NCI-H2081 (cell line): ENCODE results near the gene ZDHHC14.
"Not testable (repeated sequence)": the region's sequence is repeated elsewhere in the genome, so short reads cannot be mapped to it uniquely, and the experiment has no call there.

Experiments
- DNase-seq, 2 experiments: peaks; one replicate each; lab custom pipeline; 2025; lab: John Stamatoyannopoulos, UW

The ZDHHC14 gene

GRCh38 chr6:157445277-157446009 is 64.5 kb downstream of the ZDHHC14 start:
- no peak for DNase-seq

GRCh38 chr6:157447735-157448134 is 66.7 kb downstream of the ZDHHC14 start:
- DNase-seq = no peak

GRCh38 chr6:157449610-157450009 is 68.6 kb downstream of the ZDHHC14 start:
- DNase-seq = no peak

GRCh38 chr6:157450931-157451742 is 70.1 kb downstream of the ZDHHC14 start:
- DNase-seq = no peak

- no peak for DNase-seq
Observed at GRCh38 chr6:157452096-157452495, 71.1 kb downstream of the ZDHHC14 start.

- no peak for DNase-seq
Observed at GRCh38 chr6:157453131-157453530, 72.1 kb downstream of the ZDHHC14 start.

- DNase-seq = no peak
Observed at GRCh38 chr6:157453978-157454377, 73.0 kb downstream of the ZDHHC14 start.

GRCh38 chr6:157454762-157455714 is 74.0 kb downstream of the ZDHHC14 start:
- no peak for DNase-seq

GRCh38 chr6:157455731-157456523 is 74.9 kb downstream of the ZDHHC14 start:
- DNase-seq = no peak

- DNase-seq = no peak
Observed at GRCh38 chr6:157456524-157456829, 75.5 kb downstream of the ZDHHC14 start.

- DNase-seq = no peak
Observed at GRCh38 chr6:157457787-157458186, 76.8 kb downstream of the ZDHHC14 start.

- no peak for DNase-seq
Observed at GRCh38 chr6:157459327-157459726, 78.3 kb downstream of the ZDHHC14 start.

GRCh38 chr6:157460182-157460999 is 79.4 kb downstream of the ZDHHC14 start:
- no peak for DNase-seq

- DNase-seq = no peak
Observed at GRCh38 chr6:157461000-157461915, 80.3 kb downstream of the ZDHHC14 start.

- DNase-seq = no peak
Observed at GRCh38 chr6:157462956-157463742, 82.2 kb downstream of the ZDHHC14 start.

- DNase-seq = not testable (repeated sequence)
Observed at GRCh38 chr6:157463743-157464135, 82.7 kb downstream of the ZDHHC14 start.

- no peak for DNase-seq
Observed at GRCh38 chr6:157464653-157465535, 83.9 kb downstream of the ZDHHC14 start.

- no peak for DNase-seq
Observed at GRCh38 chr6:157466342-157466648, 85.3 kb downstream of the ZDHHC14 start.
